GM18498 (cell line): ENCODE data around the gene UBN1.

Experiments used
- ATAC-seq: cut with Tn5 transposase; IDR thresholded peaks from one replicate; pipeline ENCODE4 v1.9.1; 2021; ENCODE audit warnings: mild to moderate bottlenecking, moderate library complexity; ENCODE audit not compliant: unreplicated experiment

Gene UBN1

GRCh38 chr16:4904108-4904941 lies 57.0 kb downstream of the UBN1 start:
- ATAC-seq = no peak

- no peak for ATAC-seq
These were observed 57.8 kb downstream of the UBN1 start for GRCh38 chr16:4904942-4905615.

- ATAC-seq = no peak
These were observed 61.6 kb downstream of the UBN1 start for GRCh38 chr16:4908854-4909401.

GRCh38 chr16:4909825-4910224 lies 62.5 kb downstream of the UBN1 start:
- ATAC-seq = no peak

DNA sequence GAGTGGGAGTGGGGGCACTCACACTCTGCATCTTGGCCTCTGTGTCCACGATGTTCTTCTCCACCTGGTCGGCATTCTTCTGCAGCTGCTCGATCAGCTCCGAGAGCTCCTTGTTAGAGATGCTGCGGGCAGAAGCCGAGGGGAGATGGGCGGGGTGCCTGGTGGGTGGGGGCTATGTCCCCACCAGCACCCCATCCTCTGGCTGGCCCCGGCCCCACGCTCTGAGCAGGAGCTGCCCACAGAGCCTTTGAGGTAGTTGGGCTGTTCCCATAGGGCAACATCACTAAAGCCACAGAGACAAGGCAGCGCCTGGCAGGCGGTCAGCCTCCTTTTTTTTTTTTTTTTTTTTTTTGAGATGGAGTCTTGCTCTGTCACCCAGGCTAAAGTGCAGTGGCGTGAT lies 63.5 kb downstream of the UBN1 start:
- no peak for ATAC-seq

DNA sequence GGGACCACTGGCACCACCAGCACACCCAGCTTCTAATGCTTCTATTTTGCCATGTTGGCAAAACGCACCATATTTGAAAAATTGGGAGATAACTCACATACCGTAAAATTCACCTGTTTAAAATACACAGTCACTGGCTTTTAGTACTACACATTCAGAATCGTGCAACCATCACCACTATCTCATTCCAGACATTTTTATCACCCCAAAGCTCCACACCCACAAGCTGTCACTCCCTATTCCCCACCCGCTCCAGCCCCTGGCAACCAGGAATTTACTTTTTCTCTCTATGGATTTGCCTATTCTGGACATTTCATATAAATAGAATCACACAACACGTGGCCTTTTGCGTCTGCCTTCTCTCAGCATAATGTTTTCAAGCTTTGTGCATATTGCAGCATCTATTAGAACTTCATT lies 64.7 kb downstream of the UBN1 start:
- no peak for ATAC-seq

- ATAC-seq = no peak
These were observed 66.0 kb downstream of the UBN1 start for GRCh38 chr16:4913130-4913773.

- no peak for ATAC-seq
These were observed 66.7 kb downstream of the UBN1 start for GRCh38 chr16:4913774-4914525.

DNA sequence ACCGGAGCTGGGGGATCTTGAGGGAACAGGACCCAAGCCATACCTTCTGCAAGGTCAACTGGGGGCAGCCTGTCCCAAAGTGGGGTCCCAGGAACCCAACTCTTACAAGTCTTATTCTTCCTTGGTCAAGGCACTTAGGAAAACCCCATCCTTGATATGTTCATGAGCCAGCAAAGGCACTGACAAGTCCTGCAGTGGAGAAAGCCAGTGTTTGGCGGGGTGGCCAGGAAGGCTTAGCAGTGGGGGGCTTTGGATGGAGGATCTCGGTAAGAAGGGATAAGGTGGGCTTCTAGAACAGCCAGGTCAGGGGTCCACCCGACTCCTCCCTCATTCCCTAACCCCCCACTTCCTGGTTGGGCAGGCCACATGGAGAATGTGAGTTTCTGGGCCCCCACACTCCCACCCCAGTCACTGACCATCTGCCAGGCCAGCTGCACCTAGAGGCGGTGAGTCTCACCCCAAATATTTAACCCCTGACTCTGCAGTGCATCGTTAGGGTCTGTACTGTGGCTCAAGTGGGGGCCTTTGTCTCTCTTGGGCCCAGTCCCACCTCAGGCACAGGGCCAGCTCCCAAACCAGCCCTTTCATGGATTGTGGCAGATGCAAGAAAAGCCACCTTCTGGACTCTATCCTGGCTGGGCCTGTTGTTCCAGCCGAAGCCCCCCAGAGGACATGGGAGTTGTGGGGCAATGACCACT lies 67.4 kb downstream of the UBN1 start:
- no peak for ATAC-seq

DNA sequence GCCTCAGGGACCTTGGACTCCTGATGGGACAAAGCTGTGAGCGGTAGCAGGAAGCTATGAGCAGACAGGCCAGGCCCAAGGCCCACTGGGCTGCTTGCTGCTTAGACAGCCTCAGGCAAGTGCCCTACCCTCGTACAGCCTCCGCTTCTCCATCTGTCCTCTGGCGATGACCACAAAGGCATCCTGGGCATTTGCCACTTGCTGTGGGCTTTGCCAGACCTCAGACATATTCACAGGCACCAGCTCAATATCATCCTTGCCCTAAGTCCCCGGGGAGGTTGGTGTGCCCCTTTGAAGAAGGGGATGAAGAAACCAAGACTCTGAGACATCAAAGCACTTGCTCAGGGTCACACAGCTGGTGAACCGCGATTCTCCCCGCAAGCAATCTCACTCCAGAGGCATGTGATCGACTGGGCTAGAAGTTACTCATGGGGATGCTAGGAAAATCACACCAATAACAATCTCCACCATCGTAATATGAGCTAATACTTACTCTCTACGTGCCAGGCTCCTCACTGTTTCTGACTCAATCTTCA lies 68.0 kb downstream of the UBN1 start:
- ATAC-seq = no peak

DNA sequence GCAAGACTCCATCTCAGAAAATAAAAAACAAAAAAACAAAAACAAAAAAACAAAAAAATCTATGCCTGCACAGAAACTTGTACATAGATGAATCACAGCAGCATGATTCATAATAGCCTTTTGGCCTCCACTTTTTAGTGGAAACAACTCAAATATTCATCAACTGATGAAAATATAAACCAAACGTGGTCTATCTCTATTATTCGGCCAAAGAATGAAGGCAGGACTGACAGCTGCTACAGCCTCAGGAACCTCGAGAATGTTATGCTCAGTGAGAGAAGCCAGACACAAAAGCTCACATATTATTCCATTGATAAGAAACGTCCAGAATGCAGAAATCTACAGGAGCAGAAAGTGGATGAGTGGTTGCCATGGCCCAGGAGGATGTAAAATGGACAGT lies 69.8 kb downstream of the UBN1 start:
- no peak for ATAC-seq

- no peak for ATAC-seq
These were observed 71.5 kb downstream of the UBN1 start for GRCh38 chr16:4918781-4919251.

DNA sequence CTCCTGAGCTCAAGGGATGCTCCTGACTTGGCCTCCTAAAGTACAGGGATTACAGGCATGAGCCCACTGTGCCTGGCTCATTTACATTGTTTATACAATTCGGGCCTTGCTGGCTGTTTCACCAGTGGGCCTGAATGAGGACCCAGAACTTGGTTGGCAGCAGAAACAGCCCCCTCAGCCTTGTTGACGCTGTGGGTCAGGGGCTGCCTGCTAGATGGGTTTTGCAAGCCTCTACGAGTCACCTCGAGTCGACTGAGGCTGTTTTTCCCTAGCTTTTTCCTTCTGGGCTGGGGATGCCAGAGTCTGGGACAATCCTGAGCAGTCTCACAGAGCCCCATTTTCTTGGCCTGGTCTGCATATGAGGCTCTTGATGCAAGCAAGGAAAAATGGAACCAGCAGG lies 73.5 kb downstream of the UBN1 start:
- ATAC-seq = no peak

GRCh38 chr16:4922721-4923342 lies 75.6 kb downstream of the UBN1 start:
- ATAC-seq = no peak

- no peak for ATAC-seq
These were observed 76.6 kb downstream of the UBN1 start for GRCh38 chr16:4923853-4924252.

GRCh38 chr16:4924593-4925292 lies 77.5 kb downstream of the UBN1 start:
- ATAC-seq = no peak

DNA sequence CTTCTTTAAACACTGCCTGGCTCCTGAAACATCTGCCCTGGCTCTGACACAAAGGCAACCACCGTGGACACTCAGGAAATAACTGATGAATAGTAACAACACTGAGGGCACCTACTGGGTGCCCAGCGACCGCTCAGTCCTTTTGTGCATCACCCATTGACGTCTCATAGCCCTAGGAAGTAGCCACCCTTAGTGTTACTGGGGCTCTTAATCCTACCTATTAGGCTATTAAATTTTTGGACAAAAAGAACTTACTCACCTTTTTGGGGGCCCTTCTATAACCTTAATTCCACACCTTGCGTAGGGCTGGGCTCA lies 78.0 kb downstream of the UBN1 start:
- ATAC-seq = no peak

GRCh38 chr16:4925791-4926190 lies 78.5 kb downstream of the UBN1 start:
- no peak for ATAC-seq

DNA sequence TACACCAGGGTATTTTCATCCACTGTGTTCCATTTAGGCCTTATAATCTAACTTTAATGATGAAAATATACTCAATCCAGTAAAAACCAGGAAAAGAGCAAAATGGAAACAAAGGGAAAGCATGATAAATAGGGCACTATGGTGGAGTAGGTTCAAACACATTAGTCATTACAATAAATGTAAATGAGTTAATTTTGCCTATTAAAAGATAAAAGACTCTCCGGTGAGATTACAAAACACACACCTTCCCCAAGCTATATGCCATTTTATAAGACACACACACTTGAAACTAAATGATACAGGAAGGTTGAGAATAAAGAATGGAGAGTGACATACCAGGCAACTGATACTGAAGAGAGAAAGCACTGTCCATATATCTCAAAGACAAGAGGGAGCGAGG lies 79.6 kb downstream of the UBN1 start:
- ATAC-seq = no peak
